GF-D8 (cell line): ENCODE results near the gene TGM2.

Source experiments
- DNase-seq: peaks from one replicate; lab custom pipeline; 2025; lab: John Stamatoyannopoulos, UW

Gene TGM2

DNA sequence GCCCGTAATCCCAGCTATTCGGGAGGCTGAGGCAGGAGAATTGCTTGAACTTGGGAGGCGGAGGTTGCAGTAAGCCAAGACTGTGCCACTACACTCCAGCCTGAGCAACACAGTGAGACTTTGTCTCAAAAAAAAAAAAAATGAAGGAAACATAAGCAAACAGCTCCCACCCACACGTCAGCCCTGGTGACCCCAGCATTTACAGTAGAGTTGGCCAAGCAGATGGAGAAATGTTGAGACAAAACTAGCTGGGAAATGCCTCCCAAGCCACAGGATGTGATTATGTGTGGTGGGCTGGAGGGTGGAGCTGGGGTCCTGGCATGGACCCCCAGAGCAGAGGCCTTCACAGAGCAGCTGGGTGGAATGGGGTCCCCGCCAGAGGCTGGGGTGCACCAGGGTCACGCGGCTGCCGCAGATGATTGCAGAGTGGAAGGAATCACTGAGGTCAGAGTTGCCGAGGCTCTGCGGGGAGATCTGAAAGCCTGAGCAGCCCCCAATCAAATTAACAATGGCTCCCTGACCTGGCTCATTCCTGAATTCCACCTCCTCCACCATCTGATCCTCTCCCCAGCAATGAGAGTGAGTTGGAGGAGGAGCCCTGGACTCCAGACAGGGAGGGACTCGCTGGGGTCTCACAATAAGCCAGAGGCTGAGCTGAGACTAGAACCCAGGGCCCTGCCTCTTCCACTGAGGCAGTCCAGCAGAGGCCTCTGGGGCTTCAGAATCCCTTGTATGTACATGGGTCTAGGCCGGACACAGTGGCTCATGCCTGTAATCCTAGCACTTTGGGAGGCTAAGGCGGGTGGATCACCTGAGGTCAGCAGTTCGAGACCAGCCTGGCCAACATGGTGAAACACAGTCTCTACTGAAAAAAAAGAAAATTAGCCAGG is 34.7 kb upstream of the TGM2 start:
- no peak for DNase-seq

DNA sequence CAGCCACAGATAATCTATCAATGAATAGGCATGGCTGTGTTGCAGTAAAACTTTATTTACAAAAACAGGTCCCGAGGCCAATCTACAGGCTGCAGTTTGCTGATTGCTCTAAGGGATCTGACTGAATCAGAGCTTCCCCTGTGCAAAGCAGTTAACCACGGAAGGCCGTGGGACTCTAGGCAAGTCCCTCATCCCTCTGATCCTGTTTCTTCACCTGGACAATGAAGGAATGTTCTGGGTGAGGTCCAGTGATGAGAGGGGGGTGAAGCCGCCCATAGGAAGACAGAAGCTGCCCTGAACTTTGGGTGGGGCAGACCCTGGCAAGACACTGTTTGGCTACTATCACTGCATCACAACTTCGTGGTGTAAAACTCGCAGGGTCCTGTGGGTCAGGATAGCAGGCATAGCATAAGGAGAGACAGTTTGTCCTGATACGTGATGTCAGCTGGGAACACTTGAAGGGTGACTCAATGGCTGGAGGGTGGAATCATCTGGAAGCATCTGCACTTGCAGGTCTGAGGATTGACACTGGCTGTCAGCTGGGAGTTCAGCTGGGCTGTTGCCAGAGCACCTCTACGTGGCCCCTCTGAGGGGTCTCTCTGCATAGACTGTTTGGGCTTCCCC is 33.3 kb upstream of the TGM2 start:
- DNase-seq = no peak

DNA sequence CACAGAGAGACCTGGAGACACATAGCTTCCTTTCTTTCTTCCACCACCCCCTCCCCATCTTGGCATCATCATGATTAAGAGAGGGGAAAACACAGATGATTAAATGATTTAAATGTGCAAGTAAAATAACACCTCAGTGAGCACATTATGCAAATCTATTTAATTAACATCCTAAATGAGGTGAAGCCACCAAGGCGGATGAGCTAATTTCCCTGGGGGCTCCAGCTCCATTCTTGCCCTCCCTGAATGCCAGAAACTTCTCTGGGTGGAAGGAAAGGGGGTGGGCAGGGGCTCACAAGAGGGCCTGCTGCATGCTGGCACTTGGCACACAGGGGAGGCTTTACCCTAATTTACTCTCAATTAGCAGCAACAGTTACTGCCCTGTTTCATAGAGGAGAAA is 32.5 kb upstream of the TGM2 start:
- no peak for DNase-seq

DNA sequence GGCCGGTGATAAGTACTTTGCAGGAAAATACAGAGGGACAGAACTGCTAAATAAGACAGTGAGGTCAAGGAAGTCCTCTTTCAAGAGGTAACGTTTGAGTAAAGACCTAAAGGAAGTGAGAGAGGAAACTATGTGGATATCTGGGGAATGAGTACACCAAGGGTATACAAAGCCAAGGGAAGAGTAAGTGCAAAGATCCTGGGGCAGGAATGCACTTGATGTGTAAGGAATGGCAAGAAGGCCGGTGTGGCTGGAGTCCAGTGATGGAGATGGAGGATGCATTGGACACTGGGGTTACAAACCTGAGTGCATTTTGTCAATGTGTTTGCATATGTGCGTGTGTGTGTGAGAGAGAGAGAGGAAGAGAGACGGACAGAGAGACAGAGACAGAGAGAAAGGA is 32.1 kb upstream of the TGM2 start:
- DNase-seq = peak; percentile 13

DNA sequence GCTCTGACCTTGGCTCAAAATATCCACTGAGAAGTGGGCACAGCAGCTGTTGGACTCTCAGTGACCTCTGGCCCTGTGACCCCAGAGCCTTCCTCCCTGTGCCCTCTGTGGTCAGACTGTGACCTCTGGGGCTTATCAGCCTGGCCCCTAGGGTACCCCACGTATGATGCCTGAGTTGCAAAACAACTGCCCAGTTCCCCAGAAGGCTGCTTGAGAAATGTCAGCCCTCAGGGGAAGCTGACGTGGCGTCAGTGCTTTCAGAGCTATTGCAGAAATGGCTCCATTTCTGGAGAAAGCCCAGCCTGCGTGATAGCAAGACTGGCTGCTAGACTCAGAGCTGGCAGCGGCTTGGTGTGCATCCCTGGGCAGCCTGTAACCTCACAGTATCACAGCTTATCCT is 31.5 kb upstream of the TGM2 start:
- DNase-seq = peak; percentile 68

DNA sequence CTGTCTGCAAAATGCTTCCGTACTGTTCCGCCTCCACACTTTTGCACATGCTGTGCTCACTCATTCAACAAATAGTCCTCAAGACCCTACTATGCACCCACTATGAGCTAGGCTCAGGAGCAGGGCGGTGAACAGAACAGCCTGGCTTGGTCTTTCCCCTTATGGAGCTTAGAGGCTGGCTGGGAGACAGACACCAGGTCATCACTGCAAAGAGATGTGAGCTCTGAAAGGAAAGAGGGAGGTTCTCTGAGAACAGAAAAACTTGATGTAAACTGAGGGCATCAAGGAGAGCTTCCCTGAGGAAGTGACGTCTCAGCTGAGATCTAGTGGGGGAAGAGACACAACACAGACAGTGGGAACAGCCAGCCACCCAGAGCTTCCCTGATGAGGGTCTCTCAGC is 31.0 kb upstream of the TGM2 start:
- no peak for DNase-seq

DNA sequence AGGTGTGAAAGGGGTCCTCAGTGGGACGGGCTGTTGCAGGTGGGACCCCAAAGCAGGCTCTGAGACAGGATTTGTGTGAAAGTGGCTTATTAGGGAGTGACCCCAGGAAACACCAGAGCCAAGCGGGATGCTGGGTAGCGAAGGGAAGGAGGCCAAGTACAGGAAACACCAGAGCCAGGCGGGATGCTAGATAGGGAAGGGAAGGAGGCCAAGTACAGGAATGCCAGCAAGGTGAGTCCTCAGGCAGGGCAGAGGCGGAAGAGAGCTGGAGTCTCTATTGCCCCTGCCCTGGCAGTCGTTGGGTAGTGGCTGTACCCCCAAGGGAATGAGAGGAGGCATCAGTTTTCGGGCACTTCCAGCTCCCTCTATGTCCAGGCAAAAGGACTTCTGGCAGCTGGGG is 30.5 kb upstream of the TGM2 start:
- DNase-seq = no peak

DNA sequence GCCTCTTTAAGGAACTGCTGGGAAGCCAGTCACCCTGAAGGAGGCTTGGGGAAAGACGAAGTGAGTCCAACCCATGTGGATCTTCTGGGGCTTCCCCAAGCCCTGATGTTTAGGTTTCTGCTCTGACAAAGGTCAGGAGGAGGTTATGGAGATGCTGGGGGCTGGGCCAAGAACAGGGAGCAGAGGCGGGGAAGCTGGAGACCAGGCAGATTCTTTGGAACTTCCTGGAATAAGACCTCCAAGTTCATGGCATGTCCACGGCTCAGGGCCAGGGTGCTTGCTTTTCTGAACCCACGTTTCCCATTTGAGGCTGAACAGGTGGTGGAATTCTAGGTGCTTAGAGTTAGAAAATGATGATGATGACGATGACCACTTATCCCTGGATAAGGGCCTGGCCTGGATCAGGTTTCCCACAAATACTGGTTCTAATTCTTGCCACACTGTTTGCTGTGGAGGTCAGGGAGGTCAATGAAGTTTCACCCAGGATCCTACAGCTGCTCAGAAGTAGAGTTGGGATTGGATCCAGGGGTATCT is 30.0 kb upstream of the TGM2 start:
- no peak for DNase-seq

DNA sequence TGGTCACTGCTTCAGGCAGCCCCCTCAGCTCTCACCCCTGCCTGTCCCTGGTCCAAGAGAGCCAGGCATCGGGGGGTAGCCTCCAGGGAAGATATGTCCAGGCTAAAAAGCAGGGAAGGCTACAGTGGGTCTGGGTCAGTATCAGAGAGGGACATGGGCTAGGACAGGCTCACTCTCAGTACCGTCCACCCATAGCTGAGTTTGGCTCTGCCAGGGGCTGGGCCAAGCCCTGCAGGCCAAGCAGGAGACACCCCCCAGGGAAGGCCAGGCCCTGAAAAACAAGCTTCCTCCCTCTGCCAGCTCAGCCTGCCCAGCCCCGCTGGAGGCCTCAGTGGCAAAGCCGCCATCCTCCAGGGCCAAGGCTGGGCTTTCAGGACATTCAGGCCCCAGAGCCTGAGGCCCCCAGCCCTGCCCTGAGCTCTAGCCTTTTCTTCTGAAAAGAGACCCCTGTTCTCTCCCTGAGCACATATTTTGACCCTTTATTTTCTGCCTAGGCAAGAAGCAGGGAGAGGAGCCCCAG is 28.6 kb upstream of the TGM2 start:
- DNase-seq = no peak

DNA sequence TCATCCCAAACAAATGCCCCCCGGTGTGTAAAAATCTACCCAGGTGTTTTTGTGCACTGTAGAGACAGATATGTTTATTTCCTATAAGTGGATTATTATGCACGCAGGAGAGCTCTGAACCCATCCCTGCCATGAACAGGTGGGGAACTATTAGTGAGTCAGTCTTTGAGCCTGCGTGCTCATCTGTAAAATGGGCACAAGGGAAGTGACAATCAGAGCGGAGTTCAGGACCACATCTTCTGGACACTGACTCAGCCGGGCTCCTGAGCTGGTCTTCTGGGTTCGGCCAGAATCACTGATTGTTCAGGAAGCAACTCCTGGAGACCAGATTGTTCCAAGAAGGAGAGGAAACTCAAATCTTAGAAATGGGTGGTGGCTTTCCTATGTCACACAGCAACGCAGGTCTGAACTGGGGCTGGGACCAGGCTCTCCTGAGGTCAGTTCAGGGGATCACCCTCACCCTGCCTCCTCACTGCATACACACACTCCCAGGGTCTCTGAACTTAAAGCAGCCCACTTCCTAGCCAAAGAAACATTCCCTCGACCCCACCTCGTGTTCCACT is 27.3 kb upstream of the TGM2 start:
- no peak for DNase-seq

DNA sequence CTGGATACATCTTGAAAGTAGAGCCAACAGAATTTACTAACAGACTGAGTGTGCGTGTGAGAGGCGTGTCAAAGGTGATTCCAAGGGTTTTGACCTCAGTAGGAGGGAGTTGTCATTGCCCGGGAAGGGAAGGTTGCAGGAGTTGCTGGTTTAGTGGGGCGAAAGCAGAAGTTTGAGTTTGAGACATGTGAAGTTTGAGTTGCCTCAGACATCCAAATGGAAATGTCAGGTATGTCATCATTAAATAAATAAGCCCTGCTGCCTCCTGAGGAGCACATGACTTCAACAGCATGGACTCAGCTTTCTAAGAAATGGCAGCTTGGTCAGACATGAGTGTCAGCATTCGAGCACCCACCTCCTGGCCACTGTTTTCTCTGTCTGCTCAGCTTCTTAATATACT is 26.6 kb upstream of the TGM2 start:
- DNase-seq = no peak

DNA sequence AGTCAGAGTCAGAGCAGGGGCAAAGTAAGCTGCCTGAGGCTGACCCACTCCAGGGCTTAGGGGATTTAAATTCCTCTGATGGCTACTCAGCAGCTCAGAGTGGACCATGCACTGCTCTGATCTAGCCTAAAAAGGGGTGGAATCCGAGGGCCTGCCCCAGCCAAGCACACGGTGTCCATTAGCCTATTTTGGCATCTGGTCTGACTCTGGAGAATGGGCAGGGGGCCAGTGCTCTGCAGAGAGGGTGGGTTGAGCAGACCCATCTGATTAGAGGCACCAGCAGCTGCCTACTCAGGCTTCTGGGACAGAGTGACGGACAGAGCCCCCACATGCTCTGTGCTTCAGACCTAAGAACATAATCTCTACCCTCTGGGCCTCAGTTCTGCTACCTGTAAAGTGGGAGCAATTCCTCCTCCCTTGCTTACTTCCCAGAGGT is 25.9 kb upstream of the TGM2 start:
- no peak for DNase-seq

DNA sequence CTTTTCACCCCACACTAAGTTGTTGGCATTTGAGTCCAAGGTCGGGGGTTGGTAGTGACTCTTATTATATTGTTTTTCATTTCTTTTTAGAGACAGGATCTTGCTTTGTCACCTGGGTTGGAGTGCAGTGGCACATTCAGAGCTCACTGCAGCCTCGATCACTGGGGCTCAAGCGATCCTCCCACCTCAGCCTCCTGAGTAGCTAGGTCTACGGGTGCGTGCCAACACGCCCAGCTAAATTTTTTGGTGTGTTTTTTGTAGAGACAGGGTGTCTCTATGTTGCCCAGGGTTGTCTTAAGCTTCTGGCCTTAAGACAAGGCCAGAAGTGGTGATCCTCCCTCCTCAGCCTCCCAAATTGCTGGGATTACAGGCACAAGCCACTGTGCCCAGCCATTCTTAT is 25.1 kb upstream of the TGM2 start:
- DNase-seq = no peak

DNA sequence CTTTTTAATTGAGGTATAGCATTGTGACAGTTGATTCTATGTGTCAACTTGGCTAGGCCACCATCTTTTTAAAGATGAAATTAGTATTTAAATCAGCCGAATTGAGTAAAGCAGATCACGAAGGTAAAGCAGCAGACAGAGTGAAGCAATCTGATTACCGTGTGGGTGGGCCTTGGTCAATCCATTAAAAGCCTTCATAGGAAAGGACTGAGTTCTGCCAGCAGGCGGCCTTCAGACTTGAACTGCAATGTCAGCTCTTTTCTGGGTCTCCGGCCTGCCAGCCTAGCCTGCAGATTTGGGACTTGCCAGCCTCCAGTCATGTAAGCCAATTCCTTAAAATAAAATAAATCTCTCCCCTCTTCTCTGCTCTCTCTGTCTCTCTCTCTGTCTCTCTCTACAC is 22.4 kb upstream of the TGM2 start:
- DNase-seq = no peak

DNA sequence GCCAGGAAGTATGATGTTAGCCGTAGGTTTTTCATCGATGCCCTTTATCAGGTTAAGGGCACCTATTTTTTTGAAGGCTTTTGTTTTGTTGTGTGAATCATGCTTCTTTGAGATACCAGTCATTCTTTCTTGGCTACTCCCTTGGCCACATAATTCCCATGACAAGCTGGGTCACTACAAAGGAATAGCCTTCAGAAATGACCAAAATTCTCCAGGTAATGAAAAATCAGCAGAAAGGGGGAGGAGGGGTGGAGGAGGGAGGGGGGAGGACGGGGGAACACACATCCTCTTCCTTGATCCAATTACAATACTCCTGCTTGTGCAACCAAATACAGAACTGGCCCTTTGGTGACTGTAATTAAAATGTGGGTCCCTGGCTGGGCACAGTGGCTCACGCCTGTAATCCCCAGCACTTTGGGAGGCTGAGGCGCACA is 21.7 kb upstream of the TGM2 start:
- no peak for DNase-seq

DNA sequence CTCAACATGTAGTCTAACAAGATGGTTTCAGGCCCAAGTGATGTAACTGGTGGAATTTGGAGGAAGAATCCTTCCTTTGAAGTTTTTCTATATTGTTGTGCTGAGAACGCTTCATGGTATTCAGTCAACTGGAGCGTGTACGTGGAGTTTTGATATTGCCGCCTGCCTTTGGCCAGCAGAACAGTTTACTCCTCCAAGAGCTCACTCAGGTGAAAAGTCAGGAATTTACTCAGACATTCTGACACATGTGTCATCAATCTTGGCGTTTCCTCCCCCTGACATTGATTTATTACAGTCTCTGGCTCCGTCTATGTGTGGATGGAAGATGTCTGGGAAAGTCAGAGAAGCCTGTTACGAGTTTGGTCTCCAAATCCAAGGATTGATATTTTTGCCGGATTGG is 19.0 kb upstream of the TGM2 start:
- no peak for DNase-seq

DNA sequence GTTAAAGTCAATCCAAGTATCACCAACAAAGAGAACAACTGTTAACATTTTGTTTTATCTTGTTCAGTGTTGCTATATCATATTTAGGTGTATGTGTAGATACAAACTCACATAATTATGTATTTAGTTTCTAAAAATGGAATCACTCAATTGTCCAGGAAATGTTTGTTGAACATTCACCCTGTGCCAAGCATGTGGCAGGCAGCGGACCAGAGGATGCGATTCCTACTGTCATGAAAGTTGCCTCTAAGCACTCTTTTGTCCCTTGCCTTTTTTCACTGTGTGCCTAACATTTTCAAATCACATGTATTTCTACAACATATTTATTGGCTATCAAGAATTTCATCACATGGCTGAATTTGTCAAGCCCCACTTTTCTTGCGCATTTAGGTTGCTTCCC is 16.9 kb upstream of the TGM2 start:
- DNase-seq = no peak

DNA sequence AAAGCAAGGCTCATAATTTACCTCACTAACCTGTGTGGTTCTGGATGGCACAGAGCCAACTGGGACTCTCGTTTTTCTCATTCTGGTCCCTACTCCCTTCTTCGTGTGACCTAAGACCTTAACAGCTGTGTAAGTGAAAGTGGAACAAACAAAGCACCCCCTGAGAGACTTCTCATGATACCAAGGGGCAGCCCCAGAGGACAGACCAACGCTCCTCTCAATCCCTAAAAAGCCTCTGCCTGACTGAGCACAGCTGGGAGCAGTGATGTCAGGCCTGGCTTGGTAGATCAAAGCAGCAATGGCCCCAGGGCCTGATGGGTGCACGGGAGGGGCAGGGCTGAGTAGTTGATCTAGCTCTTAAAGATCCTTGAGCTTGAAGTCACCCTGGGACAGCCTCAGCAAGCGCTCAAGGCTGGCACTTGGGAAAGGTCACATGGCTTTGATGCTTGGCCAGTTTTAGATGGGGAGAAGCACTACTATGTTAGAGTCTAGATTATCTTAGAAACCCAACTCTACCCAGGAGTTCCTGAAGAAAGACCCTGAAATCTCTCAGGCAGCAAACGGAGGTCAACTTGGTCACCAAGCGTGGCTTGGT is 16.2 kb upstream of the TGM2 start:
- no peak for DNase-seq

DNA sequence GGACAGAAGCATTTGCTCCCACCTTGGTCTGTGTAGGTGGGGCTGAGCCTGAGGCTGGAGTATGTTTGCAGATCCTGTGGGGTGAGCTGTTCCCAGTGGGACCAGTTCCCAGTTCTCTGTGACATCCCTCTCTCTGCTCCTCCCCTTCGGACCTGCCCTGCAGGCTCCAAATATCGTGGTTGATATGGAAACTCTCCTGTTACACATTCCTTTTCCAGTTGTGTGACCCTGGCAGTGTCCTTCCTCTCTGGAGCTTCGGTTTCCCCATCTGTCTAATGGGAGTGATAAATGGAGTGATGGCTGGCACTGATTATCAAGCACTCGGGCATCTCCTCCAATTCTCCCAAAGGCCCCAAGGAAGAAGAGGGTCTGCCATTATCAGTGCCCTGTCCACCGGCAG is 15.7 kb upstream of the TGM2 start:
- DNase-seq = no peak

DNA sequence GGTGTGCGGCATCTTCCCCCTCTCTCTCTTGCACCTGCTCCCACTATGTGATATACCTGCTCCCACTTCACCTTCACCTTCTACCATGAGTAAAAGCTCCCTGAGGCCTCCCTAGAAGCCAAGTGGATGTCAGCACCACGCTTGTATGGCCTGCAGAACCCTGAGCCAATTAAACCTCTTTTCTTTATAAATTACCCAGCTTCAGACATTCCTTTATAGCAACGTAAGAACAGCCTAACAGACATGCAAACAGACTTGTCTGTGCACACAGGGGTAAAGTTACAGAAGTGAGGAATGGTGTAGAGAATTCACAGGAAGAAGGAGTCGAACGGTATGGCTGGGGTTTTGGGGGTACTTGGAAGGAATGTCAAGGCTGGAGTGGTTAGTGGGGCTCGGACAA is 14.8 kb upstream of the TGM2 start:
- DNase-seq = no peak

DNA sequence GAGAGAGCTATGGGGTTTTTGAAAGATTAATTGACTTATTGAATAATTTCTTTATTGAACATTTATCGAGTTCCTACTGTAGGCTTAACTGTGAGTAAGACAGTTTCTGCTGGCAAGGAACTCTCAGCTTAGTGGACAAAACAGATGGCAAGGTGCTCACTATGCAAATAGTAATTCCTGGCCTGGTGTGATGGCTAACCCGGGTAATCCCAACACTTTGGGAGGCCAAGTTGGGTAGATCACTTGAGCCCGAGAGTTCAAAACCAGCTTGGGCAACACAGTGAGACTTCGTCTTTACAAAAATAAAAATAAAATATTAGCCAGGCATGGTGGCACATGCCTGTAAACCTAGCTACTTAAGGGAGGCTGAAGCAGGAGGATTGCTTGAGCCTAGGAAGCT is 13.5 kb upstream of the TGM2 start:
- DNase-seq = no peak

DNA sequence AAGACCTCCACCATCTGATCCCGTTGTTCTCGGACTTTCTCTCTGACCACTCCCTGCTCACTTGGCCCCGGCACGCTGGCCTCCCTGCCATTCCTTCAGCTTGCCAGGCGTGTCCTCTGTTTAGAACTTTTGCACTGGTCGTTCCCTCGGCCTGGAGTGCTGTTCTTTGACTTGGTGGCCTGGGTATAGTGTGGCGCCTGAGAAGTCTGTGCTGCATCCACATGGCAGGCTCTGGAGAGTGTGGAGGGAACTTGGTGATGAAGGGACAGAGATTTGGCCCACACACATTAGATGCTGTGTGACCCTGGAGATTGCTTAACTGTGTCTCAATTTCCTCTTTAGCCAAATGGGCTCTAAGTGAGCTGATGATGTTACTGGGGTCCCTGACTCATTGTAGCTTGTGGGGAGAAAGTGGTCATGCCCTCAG is 13.0 kb upstream of the TGM2 start:
- no peak for DNase-seq
